ENCODE measurements around the gene TMEM190. TPM values are rescaled to one million over a fixed set of nuclear protein-coding genes. Genes with fewer than 3 reads are reported as not detected.
"Not testable (repeated sequence)": the region's sequence is repeated elsewhere in the genome, so short reads cannot be mapped to it uniquely, and the experiment has no call there.

TMEM190 gene
- total RNA-seq, result not detected in 2 replicates

DNA sequence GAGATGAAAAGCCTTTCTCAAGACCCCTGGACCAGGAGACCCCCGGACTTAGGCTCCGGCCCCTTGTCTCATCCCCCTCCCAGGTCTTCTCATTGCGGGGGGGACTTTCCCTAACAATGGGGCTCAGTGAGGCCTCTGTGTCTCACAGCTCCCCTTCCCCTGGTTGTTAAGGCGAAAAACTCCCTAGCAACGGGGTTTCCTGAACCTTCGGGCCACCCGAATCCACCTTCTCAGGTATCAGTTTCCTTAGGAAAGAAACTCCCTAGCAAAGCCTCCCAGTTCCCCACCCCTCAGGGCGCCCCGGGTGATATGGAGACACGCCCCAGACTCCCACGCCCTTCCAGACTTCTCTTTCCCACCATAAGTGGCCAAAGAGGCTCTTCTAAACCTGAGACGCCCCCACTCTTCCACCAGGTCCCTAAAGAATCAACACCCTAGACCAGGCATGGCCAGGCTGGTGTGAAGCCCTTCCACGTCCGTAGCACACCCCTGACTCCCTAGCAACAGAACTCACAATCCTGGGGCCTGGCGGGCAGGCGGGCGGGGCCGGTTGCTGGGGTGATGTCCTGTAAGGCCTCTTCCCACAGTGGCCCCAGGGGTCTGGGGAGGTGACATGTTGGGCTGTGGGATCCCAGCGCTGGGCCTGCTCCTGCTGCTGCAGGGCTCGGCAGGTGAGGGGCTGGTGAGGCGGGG is at the start of gene TMEM190:
TSS of gene TMEM190 (plus strand) at position 586 of the 693 bp plus-strand sequence. CDS start at position 614, 28 bp downstream.
- peaks cover 21% of the 10 kb centered on the region for H3K27me3 Mint-ChIP-seq (ENCODE audit: insufficient read depth)

GRCh38 chr19:55328774-55329318 is 47.8 kb upstream of the TMEM190 start:
- DNase-seq (ENCODE audit: low spot score); H3K36me3 Mint-ChIP-seq (ENCODE audit: low read depth); intact Hi-C loops (cut with micrococcal nuclease); H3K27me3 Mint-ChIP-seq (ENCODE audit: insufficient read depth); H3K9me3 Mint-ChIP-seq; H3K27ac Mint-ChIP-seq; H3K4me3 Mint-ChIP-seq; H3K4me1 Mint-ChIP-seq (ENCODE audit: low read depth): not testable (repeated sequence)

More for the DNA sequence above, at the start of gene TMEM190:
- no peaks in the 10 kb centered on the region for H3K9me3 Mint-ChIP-seq
- intact Hi-C loops (cut with micrococcal nuclease), result no loop called here
- H3K27ac Mint-ChIP-seq, result no peak within 1 kb of the TSS
- no peaks in the 10 kb centered on the region for H3K4me1 Mint-ChIP-seq (ENCODE audit: low read depth)
- H3K36me3 Mint-ChIP-seq (ENCODE audit: low read depth), result no peaks in the 10 kb centered on the region
- DNase-seq (ENCODE audit: low spot score), result no peak
- H3K4me3 Mint-ChIP-seq, result no peak within 1 kb of the TSS

DNA sequence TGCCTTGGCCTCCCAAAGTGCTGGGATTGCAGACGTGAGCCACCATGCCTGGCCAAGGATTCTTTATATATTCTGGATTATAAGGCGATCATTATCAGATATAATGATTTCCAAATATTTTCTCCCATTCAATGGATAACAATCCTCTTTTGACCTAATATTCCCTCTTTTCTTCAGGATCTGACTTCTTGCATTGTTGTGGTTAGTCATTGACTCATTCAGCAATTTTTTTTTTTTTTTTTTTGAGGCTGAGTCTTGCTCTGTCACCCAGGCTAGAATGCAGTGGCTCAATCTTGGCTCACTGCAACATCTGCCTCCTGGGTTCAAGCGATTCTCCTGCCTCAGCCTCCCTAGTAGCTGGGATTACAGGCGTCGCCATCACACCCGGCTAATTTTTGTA is 46.8 kb upstream of the TMEM190 start:
- H3K27ac Mint-ChIP-seq; intact Hi-C loops (cut with micrococcal nuclease): not testable (repeated sequence)

DNA sequence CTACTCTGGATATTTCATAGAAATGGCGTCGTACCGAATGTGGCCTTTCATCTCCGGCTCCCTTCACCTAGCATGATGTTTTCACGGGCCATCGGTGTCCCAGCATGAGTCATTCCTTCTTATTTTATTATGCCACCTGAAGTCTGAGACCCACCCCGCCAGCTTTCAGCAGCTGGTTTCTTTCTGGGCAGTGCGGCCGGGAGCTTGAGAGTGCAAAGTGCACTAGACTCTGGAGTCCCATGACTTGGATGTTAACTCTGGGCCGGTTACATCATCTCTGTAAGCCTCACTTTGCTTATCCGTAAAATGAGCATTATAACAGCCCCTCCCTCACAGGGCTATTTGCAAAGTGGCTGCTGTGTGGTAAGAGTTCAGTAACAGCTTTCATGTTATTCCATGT is 42.8 kb upstream of the TMEM190 start:
- Mint-ChIP-seq H3K36me3 (ENCODE audit: low read depth) (no peaks in the 10 kb centered on the region), H3K9me3 (no peaks in the 10 kb centered on the region), H3K27me3 (ENCODE audit: insufficient read depth) (peaks cover 21% of the 10 kb centered on the region), H3K4me1 (ENCODE audit: low read depth) (peaks cover 7% of the 10 kb centered on the region), H3K4me3 (no peak overlapping the region), H3K27ac (no peak overlapping the region)
- intact Hi-C loops (cut with micrococcal nuclease), result no loop called here
- DNase-seq (ENCODE audit: low spot score), result no peak

More for the DNA sequence above, 46.8 kb upstream of the TMEM190 start:
- H3K27me3 Mint-ChIP-seq (ENCODE audit: insufficient read depth), result peaks cover 12% of the 10 kb centered on the region
- not testable (repeated sequence) for H3K36me3 Mint-ChIP-seq (ENCODE audit: low read depth); H3K9me3 Mint-ChIP-seq; H3K4me1 Mint-ChIP-seq (ENCODE audit: low read depth); DNase-seq (ENCODE audit: low spot score); H3K4me3 Mint-ChIP-seq

GRCh38 chr19:55336101-55336500 is 40.5 kb upstream of the TMEM190 start:
- DNase-seq (ENCODE audit: low spot score), result no peak
- no peaks in the 10 kb centered on the region for H3K9me3 Mint-ChIP-seq
- no peak overlapping the region for H3K4me3 Mint-ChIP-seq
- peaks cover 17% of the 10 kb centered on the region for H3K27me3 Mint-ChIP-seq (ENCODE audit: insufficient read depth)
- peaks cover 1% of the 10 kb centered on the region for H3K36me3 Mint-ChIP-seq (ENCODE audit: low read depth)
- intact Hi-C loops (cut with micrococcal nuclease), result loop anchor here (5.0 kb wide), 2 partner anchors 306 to 874 kb away; partner anchors contain the start of genes LENG9, ZNF580 and ZNF581
- H3K27ac Mint-ChIP-seq, result no peak overlapping the region
- H3K4me1 Mint-ChIP-seq (ENCODE audit: low read depth), result peaks cover 9% of the 10 kb centered on the region

DNA sequence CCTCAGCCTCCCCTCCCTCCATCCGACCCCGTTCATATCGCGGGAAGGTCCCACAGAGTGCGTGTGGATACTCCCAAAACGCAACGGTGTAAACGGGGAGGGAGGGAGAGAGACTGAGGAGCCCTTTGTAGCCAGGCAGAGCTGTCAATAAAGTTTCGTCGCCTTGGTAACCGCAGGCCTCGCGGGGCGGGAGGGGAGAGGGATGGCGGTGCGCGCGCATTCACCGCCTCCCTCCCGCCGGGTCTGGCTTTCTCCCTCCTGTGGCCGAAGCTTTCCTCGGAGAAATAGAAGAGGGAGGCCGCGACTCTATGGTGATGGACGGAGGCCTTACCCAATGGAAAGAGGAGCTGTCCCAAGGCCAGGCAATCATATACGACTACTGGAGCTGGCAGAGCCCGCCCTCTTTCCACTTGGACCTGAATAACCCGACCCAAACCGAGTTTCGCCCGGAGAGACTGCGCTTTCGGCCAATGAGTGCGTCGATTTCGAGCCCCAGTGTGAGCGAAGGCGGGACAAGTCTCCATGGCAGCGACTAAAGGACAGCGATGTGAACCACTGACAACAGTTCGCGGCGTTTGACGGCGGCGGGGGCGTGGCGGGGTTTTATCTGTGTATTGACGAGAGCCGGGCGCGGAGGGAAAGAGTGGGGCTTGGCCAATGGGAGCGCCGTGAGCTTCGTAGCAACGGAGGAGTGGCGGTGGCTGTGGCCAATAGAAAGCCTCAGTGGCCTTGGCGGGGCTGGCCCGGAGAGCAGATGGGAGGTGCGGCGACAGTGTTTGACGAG is 37.3 kb upstream of the TMEM190 start, which contains the start of gene KMT5C:
TSS of gene KMT5C (plus strand) at position 772 of the 784 bp plus-strand sequence. CDS start 2,061 bp downstream, outside the sequence.
- DNase-seq (ENCODE audit: low spot score), result peak; percentile 100
- peak within 1 kb of the TSS; percentile 99 for H3K27ac Mint-ChIP-seq
- peak within 1 kb of the TSS; percentile 96 for H3K4me3 Mint-ChIP-seq
- H3K36me3 Mint-ChIP-seq (ENCODE audit: low read depth), result peaks cover 6% of the 10 kb centered on the region
- peaks cover 14% of the 10 kb centered on the region for H3K4me1 Mint-ChIP-seq (ENCODE audit: low read depth)
- peaks cover 9% of the 10 kb centered on the region for H3K27me3 Mint-ChIP-seq (ENCODE audit: insufficient read depth)
- intact Hi-C loops (cut with micrococcal nuclease), result loop anchor here (1.0 to 5.0 kb wide), 17 partner anchors 15 to 890 kb away; partner anchors contain the start of genes COX6B2, DNAAF3, FIZ1 and HSPBP1
- H3K9me3 Mint-ChIP-seq, result no peaks in the 10 kb centered on the region

- Mint-ChIP-seq H3K36me3 (ENCODE audit: low read depth) (peaks cover 8% of the 10 kb centered on the region), H3K4me1 (ENCODE audit: low read depth) (peaks cover 14% of the 10 kb centered on the region), H3K4me3 (peak overlapping the region; percentile 96), H3K9me3 (no peaks in the 10 kb centered on the region), H3K27me3 (ENCODE audit: insufficient read depth) (peaks cover 9% of the 10 kb centered on the region), H3K27ac (peak overlapping the region; percentile 99)
- intact Hi-C loops (cut with micrococcal nuclease), result loop anchor here (1.0 to 5.0 kb wide), 17 partner anchors 14 to 891 kb away; partner anchors contain the start of genes COX6B2, DNAAF3, FIZ1 and HSPBP1
- no peak for DNase-seq (ENCODE audit: low spot score)
Observed at GRCh38 chr19:55339889-55340783, 36.5 kb upstream of the TMEM190 start.

DNA sequence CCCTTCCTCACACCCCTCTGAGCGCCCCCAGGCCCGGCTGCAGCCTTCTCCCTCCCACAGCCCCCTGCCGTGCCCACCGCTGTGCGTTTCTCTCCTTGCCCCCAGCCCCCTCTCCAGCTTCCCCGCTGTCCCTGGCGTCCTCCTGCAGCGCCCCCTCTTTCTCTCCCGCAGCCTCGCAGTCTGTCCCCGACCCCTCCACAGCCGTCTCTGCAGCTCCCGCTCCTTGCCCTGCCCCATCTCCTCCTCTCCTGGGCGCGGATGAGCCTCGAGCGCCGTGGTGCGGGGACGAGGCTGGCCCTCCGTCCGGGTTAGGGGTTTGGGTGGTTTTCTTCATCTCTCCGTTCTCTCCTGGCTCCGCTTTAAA is 35.9 kb upstream of the TMEM190 start:
- intact Hi-C loops (cut with micrococcal nuclease), result no loop called here
- Mint-ChIP-seq H3K36me3 (ENCODE audit: low read depth) (peaks cover 8% of the 10 kb centered on the region), H3K4me1 (ENCODE audit: low read depth) (peaks cover 14% of the 10 kb centered on the region), H3K9me3 (no peaks in the 10 kb centered on the region), H3K27me3 (ENCODE audit: insufficient read depth) (peaks cover 9% of the 10 kb centered on the region), H3K27ac (peak overlapping the region; percentile 94), H3K4me3 (peak overlapping the region; percentile 86)
- DNase-seq (ENCODE audit: low spot score), result no peak

- DNase-seq (ENCODE audit: low spot score), result peak; percentile 56
- Mint-ChIP-seq H3K27me3 (ENCODE audit: insufficient read depth) (peaks cover 9% of the 10 kb centered on the region), H3K4me1 (ENCODE audit: low read depth) (peaks cover 14% of the 10 kb centered on the region), H3K9me3 (no peaks in the 10 kb centered on the region), H3K27ac (peak overlapping the region; percentile 94), H3K36me3 (ENCODE audit: low read depth) (peaks cover 8% of the 10 kb centered on the region), H3K4me3 (peak overlapping the region; percentile 86)
- intact Hi-C loops (cut with micrococcal nuclease), result no loop called here
Observed at GRCh38 chr19:55341171-55341588, 35.4 kb upstream of the TMEM190 start.

DNA sequence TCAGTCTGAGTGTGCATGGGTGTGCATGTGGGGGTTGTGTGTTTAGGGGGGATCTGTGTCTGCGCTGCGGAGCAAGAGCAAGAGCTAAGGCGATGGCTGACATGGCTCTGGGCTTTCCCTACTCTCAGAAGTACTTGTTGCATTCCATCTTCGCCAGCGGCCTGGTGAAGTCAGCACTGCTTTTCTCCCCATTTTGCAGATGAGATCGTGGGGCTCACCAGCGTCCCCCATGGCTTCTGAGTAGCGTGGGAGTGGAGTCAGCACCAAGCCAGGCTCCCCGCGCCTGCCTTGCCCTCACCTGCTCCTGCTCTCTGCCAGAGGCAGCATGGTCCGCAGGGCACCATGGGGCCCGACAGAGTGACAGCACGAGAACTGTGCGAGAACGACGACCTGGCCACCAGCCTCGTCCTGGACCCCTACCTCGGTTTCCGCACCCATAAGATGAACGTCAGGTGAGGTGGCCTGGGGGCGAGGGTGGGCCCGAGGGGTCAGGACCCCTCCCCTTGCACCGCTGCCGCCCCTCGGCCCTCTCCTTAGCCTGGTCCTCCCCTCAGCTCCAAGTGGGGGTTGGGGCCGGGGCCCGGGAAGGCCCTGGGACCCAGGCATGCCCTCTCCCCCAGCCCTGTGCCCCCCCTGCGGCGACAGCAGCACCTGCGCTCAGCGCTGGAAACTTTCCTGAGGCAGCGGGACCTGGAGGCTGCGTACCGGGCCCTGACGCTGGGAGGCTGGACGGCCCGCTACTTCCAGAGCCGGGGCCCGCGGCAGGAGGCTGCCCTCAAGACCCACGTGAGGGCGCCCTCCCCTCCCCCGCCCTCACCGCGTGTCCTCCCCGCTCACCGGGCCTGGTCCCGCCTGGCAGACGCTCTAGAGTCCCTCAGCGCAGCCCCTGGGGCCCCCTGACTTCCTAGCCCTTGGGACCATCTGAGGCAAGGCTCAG is 34.8 kb upstream of the TMEM190 start:
- peak overlapping the region; percentile 71 for H3K4me3 Mint-ChIP-seq
- peaks cover 2% of the 10 kb centered on the region for H3K27me3 Mint-ChIP-seq (ENCODE audit: insufficient read depth)
- peaks cover 8% of the 10 kb centered on the region for H3K36me3 Mint-ChIP-seq (ENCODE audit: low read depth)
- no peaks in the 10 kb centered on the region for H3K9me3 Mint-ChIP-seq
- peaks cover 14% of the 10 kb centered on the region for H3K4me1 Mint-ChIP-seq (ENCODE audit: low read depth)
- intact Hi-C loops (cut with micrococcal nuclease), result no loop called here
- DNase-seq (ENCODE audit: low spot score), result no peak
- peak overlapping the region; percentile 63 for H3K27ac Mint-ChIP-seq

GRCh38 chr19:55344444-55344843 is 32.2 kb upstream of the TMEM190 start:
- H3K36me3 Mint-ChIP-seq (ENCODE audit: low read depth), result peaks cover 8% of the 10 kb centered on the region
- H3K4me3 Mint-ChIP-seq, result no peak overlapping the region
- H3K9me3 Mint-ChIP-seq, result no peaks in the 10 kb centered on the region
- DNase-seq (ENCODE audit: low spot score), result no peak
- intact Hi-C loops (cut with micrococcal nuclease), result no loop called here
- H3K27me3 Mint-ChIP-seq (ENCODE audit: insufficient read depth), result no peaks in the 10 kb centered on the region
- H3K27ac Mint-ChIP-seq, result no peak overlapping the region
- peaks cover 5% of the 10 kb centered on the region for H3K4me1 Mint-ChIP-seq (ENCODE audit: low read depth)
